Measurements from ENCODE around the gene OSBPL3. TPM values are rescaled to one million over a fixed set of nuclear protein-coding genes. Genes with fewer than 3 reads are reported as not detected.

Gene OSBPL3
- total RNA-seq, 1 experiment from 2014 or later = 8.6 TPM

GRCh38 chr7:24946467-24946866 is 33.5 kb downstream of the OSBPL3 start:
- Histone ChIP-seq H3K23me2 (ENCODE audit: insufficient read length, low read depth, low read length, poor library complexity, severe bottlenecking) (no peaks in the 10 kb centered on the region), H3K79me1 (ENCODE audit: insufficient read depth, low read depth, low read length, poor library complexity, severe bottlenecking) (no peaks in the 10 kb centered on the region), H4K91ac (ENCODE audit: insufficient read length, low read depth, low read length) (no peak overlapping the region), H3K27me3 (ENCODE audit: insufficient read depth, low read length) (no peaks in the 10 kb centered on the region), H3K27ac (ENCODE audit: insufficient read length, low read depth, low read length) (no peak overlapping the region), H2BK15ac (ENCODE audit: low read depth, low read length) (no peak overlapping the region), H3K18ac (ENCODE audit: insufficient read length, low read depth, low read length) (no peak overlapping the region), H3K14ac (ENCODE audit: insufficient read depth, low read length) (no peak overlapping the region), H3K23ac (ENCODE audit: insufficient read length, low read depth, low read length) (no peak overlapping the region), H4K8ac (replicated peaks; ENCODE audit: insufficient read length, low read depth, low read length) (no peak overlapping the region), H2BK120ac (ENCODE audit: low read depth, low read length, poor library complexity, severe bottlenecking) (no peak overlapping the region), H3T11ph (ENCODE audit: low read length) (no peak overlapping the region), H4K5ac (ENCODE audit: insufficient read length, low read depth, low read length) (no peak overlapping the region), H2BK20ac (ENCODE audit: low read depth, low read length, poor library complexity, severe bottlenecking) (no peak overlapping the region), H2BK12ac (ENCODE audit: insufficient read length, low read depth, low read length) (no peak overlapping the region), H2BK5ac (ENCODE audit: insufficient read length, low read length) (no peak overlapping the region), H3K79me2 (ENCODE audit: insufficient read depth, low read length) (peaks cover 2% of the 10 kb centered on the region; the same call in 1 of the 2 replicates), H2AK5ac (ENCODE audit: insufficient read length, low read length) (no peak overlapping the region), H3K4me1 (ENCODE audit: insufficient read depth, low read length) (no peaks in the 10 kb centered on the region), H3K4ac (ENCODE audit: low read depth, low read length) (no peak overlapping the region), H3K4me2 (ENCODE audit: insufficient read depth, insufficient read length, low read length) (no peak overlapping the region), H3K56ac (ENCODE audit: insufficient read length, low read depth, low read length) (no peak overlapping the region), H3K9me3 (ENCODE audit: control insufficient read depth, low read depth, low read length) (no peaks in the 10 kb centered on the region), H2AFZ (ENCODE audit: low read length) (no peak overlapping the region), H3K9ac (ENCODE audit: extremely low read depth, insufficient read length, low read length) (no peak overlapping the region), H4K20me1 (ENCODE audit: control insufficient read depth, insufficient read depth, insufficient read length) (no peaks in the 10 kb centered on the region)
- WGBS (ENCODE audit: extremely low coverage, insufficient read length, low lambda C conversion rate) = no CpG with 5 or more reads among the region's 1 CpG
- Mint-ChIP-seq H3K4me3 (no peak overlapping the region), H3K36me3 (ENCODE audit: insufficient read depth in 1 of 3, low read depth in 3 of 3) (no peaks in the 10 kb centered on the region; a peak in 1 of 7 replicates), H3K4me1 (peaks cover 21 to 25% of the 10 kb centered on the region in 2 experiments), H3K27ac (no peak overlapping the region), H3K27me3 (ENCODE audit: low read depth) (no peaks in the 10 kb centered on the region), H3K9me3 (no peaks in the 10 kb centered on the region)
- TF ChIP-seq, protein P1, sequence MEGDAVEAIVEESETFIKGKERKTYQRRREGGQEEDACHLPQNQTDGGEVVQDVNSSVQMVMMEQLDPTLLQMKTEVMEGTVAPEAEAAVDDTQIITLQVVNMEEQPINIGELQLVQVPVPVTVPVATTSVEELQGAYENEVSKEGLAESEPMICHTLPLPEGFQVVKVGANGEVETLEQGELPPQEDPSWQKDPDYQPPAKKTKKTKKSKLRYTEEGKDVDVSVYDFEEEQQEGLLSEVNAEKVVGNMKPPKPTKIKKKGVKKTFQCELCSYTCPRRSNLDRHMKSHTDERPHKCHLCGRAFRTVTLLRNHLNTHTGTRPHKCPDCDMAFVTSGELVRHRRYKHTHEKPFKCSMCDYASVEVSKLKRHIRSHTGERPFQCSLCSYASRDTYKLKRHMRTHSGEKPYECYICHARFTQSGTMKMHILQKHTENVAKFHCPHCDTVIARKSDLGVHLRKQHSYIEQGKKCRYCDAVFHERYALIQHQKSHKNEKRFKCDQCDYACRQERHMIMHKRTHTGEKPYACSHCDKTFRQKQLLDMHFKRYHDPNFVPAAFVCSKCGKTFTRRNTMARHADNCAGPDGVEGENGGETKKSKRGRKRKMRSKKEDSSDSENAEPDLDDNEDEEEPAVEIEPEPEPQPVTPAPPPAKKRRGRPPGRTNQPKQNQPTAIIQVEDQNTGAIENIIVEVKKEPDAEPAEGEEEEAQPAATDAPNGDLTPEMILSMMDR (conservative IDR thresholded peaks at IDR 0.05) = no peak
- DNase-seq = no peak

Measured in H9 (cell line).